Astrocyte of the cerebellum (primary cell): ENCODE results near the gene BATF2.
A peak's percentile ranks its signal among the peaks of the same experiment; 100 is the strongest.

Source experiments
- DNase-seq: peaks from one replicate; pipeline ENCODE4 v3.0.0-alpha.2; 2011; ENCODE audit warnings: low read depth
- H3K4me3 ChIP-seq: 2 replicates; pipeline ENCODE4 v1.5.1; 2011; ENCODE audit warnings: mild to moderate bottlenecking, low read depth, low read length, moderate library complexity
- in situ Hi-C: cut with HindIII; loops from 2 replicates; pipeline ENCODE4 v1.10.0; 2017; ENCODE audit warnings: low sequenced_read_pairs
- TF ChIP-seq, protein P1 (sequence below): IDR thresholded peaks from 2 replicates; pipeline ENCODE4 v1.5.1; 2012; ENCODE audit warnings: low read length, low read depth, moderate library complexity, mild to moderate bottlenecking; ENCODE audit errors: missing control alignments

The BATF2 gene

DNA sequence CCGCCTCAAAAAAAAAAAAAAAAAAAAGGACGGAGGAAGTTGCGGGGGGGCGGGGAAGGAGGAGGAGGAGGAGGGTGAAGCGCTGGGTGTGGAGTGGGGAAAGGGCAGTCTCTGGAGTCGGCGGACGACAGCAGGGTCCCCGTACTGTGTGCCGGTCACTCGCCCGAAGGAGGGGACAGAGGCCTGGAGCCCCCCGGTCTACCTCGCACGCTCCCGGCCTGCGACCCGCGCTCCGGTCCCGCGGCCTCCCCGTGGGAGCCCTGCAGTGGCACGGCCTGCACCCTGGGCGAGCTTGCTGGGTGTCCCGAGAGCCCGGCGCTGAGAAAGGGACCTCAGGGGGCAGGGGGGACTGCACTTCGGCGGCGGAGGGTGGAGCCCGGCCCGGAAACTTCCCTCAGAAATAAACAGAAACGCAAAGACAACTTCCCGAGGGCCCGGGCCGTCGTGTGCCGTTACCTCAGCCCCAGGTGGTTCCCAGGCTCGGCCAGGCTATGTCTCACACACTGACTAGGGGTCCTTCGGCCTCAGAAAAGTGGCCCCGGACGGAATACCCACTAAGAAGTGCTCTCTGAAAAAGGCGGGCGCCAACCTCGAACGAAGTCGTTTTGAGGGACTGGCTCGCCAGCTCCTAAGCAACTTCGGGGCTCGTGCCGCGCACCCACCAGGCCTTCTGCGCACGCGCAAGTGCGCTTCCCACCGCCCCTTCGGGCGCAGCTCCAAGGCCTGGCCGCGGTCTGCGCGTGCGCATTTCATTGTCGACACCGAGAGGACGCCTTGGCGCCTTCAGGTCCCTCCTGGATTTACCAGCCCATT, 25.1 kb downstream of the BATF2 start, which contains the start of gene MAJIN:
TSS of gene MAJIN (minus strand) at position 688 of the 813 bp plus-strand sequence. CDS start 12,703 bp downstream, outside the sequence.
- TF ChIP-seq, protein P1, sequence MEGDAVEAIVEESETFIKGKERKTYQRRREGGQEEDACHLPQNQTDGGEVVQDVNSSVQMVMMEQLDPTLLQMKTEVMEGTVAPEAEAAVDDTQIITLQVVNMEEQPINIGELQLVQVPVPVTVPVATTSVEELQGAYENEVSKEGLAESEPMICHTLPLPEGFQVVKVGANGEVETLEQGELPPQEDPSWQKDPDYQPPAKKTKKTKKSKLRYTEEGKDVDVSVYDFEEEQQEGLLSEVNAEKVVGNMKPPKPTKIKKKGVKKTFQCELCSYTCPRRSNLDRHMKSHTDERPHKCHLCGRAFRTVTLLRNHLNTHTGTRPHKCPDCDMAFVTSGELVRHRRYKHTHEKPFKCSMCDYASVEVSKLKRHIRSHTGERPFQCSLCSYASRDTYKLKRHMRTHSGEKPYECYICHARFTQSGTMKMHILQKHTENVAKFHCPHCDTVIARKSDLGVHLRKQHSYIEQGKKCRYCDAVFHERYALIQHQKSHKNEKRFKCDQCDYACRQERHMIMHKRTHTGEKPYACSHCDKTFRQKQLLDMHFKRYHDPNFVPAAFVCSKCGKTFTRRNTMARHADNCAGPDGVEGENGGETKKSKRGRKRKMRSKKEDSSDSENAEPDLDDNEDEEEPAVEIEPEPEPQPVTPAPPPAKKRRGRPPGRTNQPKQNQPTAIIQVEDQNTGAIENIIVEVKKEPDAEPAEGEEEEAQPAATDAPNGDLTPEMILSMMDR: no peak
- in situ Hi-C loops: no loop called here
- peak within 1 kb of the TSS; percentile 24 for H3K4me3 ChIP-seq
- peak; percentile 6 for DNase-seq

DNA sequence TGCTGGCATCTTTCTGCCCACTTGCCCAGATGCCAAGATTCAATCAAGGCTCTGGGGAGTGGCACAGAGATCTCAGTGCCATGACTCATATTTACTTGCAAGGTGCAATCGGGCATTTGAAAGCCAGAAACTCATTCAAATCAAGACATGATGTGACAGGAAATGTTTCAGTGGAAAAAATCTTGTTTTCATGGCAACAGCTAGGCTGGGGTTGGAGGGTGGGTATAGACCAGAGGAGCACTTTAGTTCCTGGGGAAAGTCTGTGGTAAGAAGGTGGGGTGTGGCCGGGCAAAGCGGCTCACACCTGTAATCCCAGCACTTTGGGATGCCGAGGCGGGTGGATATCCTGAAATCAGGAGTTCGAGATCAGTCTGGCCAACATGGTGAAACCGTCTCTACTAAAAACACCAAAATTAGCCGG, 26.0 kb downstream of the BATF2 start:
- TF ChIP-seq, protein P1: no peak
- no peak for DNase-seq
- H3K4me3 ChIP-seq: no peak overlapping the region
- in situ Hi-C loops: no loop called here

DNA sequence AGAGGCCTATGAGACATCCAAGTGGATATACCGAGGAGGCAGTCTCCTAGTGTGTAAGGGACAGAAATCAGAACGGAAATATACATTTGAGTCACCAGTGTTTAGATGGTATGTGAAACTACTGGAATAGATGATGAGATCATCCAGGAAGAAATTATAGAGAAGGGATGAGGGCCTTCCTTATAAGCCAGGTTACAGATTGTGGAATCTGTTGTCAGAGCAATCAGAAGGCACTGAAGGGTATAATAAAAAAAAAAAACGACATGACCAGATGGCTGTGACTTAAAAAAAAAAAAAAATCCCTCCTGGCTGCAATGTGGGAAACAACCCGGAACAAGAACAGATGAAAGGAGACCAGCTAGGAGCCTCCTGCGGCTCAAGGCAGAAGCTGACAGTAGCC, 27.6 kb downstream of the BATF2 start:
- in situ Hi-C loops: no loop called here
- DNase-seq: no peak
- H3K4me3 ChIP-seq: no peak overlapping the region
- TF ChIP-seq, protein P1: no peak

DNA sequence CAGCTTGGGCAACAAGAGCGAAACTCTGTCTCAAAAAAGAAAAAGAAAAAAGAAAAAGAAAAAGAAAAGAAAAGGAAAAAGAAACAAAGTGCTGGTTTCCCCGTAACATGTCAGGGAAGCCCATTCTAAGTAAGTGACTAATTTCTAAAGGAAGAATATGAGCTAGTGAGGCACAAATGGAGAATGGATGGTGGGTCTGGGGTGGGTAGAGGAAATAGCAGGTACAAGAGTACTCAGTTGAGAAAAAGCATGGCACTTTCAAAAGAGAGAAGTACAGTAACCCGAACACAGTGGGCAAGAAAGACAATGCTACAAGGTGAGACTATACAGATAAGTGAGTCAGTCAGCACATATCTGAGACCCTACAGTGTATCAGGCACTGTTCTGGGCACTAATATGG, 29.4 kb downstream of the BATF2 start:
- DNase-seq: no peak
- TF ChIP-seq, protein P1: no peak
- in situ Hi-C loops: no loop called here
- H3K4me3 ChIP-seq: no peak overlapping the region

DNA sequence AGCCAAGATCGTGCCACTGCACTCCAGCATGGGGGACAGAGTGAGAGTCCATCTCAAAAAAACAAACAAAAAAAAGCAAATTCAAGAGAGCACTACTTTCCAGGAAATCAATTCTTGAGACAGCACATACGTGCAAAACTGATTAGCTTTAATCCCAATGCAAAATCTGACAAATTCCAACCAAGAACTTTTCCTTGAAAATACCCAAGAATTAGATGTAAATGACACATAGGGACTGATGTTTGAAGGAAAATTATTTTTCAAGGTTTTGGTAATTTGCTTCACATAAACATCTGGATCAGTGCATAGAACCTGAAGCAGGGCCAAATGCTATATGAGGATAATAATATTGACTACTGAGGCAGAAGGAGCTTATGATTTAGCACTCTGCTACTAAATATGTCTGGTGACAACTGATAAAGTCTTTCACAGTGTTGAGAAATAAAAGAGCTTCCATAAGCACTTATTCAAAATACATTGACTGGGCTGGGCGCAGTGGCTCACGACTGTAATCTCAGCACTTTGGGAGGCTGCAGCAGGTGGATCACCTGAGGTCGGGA, 33.6 kb downstream of the BATF2 start:
- DNase-seq: no peak
- in situ Hi-C loops: no loop called here
- TF ChIP-seq, protein P1: no peak
- H3K4me3 ChIP-seq: no peak overlapping the region

DNA sequence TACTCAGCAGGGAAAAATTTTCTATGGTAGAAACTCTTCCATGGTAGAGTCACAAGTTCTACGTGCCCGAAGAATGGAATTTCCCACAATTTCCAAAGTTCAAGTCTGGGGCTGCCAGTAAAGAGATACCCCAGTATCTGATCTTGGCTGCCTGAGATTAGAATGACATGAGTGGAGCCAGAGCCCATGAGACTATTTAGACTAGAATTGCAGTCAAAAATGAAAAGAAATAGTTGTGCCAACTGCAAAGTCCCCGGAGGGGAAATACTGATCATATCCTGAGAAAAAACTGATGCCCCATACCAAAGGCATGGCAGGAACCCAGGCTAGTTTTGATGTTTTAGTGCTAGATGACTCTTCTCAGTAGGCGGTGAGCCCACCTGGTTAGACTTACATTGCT, 36.1 kb downstream of the BATF2 start:
- TF ChIP-seq, protein P1: no peak
- no peak for DNase-seq
- in situ Hi-C loops: no loop called here
- H3K4me3 ChIP-seq: no peak overlapping the region
